Measurements from ENCODE around the gene RASGRF2.
"Not testable (repeated sequence)": the region's sequence is repeated elsewhere in the genome, so short reads cannot be mapped to it uniquely, and the experiment has no call there.

The RASGRF2 gene

DNA sequence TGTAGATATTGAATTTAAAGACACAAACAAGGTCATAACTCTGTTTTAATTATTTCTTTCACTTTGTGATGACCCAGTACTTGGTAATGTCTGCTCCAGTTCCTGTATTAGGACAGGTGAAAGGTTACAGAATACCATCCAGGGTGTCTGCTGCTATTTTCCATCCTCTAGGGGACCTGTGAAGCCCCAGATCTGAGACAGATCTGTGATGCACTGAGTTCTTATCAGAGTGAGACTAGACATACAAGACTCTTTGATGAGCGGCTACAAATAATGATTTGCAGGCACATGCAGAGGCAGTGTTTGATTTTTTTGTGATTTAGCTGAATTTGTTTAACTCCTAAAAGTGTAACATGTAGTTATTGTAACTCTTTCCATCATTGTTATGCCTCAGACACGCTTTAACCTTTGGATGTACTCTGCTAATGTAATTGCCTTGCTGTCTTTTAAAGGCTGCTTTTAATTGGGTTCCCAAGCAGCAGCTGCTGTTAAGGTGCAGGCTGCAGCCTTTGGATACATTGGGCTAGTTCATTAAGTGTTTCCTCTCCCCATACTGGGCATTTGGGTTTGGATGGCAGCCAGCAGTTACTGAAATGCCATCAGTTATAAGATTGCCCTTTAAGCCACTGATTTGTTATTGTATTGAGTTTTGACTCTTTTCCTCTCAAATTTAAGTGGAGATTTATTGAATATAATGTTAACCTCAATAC, 63.3 kb downstream of the RASGRF2 start:
- no peak for DNase-seq

DNA sequence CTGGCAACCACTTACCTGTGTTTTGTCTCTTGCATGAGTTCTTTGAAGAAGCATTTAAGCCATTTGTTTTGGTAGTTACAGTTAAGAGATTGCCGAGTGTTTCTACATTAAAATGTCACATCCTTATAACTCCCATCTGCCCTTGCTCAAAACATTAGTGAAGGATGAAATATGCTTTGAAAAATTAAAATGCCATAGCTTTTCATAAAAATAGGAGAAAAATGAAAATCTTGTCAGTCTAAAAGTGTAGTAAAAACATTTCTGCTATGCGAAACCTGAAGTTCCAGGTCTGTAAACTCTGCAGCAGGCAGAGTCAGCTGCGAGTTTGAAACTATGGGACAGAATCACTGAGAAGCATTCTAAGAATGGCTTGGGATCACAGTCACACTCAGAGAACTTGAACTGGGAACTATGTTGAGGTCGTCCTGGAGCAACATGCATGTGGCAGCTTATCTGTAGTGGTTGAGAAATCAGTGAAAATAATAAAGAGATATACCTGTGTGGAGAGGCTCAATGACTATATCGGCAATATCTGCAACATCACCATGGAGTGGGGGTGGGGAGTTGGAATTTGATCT, 67.4 kb downstream of the RASGRF2 start:
- DNase-seq = no peak

DNA sequence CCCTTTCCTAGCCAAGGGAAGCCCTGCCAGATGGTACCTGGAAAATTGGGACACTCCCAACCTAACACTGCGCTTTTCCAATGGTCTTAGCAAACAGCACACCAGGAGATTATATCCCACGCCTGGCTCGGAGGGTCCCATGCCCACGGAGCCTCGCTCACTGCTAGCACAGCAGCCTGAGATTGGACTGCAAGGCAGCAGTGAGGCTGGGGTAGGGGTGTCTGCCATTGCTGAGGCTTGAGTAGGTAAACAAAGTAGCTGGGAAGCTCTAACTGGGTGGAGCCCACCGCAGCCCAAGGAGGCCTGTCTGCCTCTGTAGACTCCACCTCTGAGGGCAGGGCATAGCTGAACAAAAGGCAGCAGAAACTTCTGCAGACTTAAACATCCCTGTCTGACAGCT, 68.7 kb downstream of the RASGRF2 start:
- DNase-seq = not testable (repeated sequence)

DNA sequence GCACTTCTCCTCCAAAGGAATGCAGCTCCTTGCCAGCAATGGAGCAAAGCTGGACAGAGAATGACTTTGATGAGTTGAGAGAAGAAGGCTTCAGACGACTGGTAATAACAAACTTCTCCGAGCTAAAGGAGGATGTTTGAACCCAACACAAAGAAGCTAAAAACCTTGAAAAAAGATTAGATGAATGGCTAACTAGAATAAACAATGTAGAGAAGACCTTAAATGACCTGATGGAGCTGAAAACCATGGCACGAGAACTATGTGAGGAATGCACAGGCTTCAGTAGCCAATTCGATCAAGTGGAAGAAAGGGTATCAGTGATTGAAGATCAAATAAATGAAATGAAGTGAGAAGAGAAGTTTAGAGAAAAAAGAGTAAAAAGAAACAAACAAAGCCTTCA, 69.6 kb downstream of the RASGRF2 start:
- DNase-seq = not testable (repeated sequence)

- DNase-seq = not testable (repeated sequence)
These were observed 70.3 kb downstream of the RASGRF2 start for GRCh38 chr5:81030236-81031034.

DNA sequence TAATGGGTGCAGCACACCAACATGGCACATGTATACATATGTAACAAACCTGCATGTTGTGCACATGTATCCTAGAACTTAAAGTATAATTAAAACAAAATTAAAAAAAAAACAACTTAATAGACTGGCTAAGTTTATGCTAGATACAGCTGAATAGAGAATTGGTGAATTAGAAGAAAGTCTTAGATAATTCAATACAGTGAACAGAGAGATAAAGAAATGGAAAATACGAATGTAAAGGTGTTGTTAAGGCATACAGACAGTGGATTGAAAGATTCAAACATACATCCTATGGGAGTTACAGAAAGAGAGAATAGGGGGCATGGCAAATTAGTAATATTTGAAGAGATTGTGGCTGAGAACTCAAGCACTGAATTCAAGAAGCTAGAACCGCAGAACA, 75.4 kb downstream of the RASGRF2 start:
- no peak for DNase-seq

- DNase-seq = no peak
These were observed 78.3 kb downstream of the RASGRF2 start for GRCh38 chr5:81038495-81038894.

DNA sequence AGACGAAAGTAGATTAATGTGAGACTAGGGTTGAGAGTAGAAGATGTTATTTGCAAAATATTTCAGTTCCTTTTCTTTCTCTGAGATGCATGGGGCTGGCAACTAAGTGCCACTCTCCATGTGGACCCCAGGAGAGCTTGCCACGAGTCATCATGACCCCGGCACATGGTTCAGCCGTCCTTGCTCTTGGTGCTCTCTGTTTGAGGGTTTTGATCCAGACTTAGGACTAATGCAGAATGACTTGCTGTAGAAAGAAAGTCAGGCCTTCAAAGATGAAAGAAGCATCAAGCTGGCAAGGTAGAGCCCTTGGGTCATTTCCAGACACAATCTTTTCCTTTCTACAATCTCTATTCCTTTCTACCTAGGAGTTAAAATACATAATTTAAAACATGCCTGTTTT, 84.7 kb downstream of the RASGRF2 start:
- no peak for DNase-seq

GRCh38 chr5:81045389-81045807, 85.2 kb downstream of the RASGRF2 start:
- no peak for DNase-seq

DNA sequence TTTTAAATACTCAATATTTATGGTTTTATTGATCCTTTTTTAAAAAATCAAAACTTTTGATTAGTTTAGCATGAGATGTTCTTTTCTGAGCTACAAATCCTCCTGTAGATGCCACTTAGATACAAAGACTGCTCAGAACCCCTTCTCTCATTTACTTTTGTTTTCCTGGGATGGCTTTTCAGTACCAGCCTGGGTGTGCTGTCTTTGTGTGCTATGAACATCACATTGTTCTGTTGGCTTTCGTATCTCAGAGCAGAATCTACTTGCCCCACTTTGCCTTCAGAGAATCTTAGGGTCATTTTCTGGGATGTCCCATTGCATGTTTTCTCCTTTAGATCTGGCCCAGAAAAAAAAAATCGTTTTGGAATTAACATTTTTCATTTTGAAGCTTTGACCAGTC, 85.9 kb downstream of the RASGRF2 start:
- DNase-seq = no peak

GRCh38 chr5:81052325-81052724, 92.2 kb downstream of the RASGRF2 start:
- no peak for DNase-seq

GRCh38 chr5:81053282-81053681, 93.1 kb downstream of the RASGRF2 start:
- DNase-seq = not testable (repeated sequence)

GRCh38 chr5:81058121-81058520, 98.0 kb downstream of the RASGRF2 start:
- no peak for DNase-seq

GRCh38 chr5:81065492-81065891, 105.3 kb downstream of the RASGRF2 start:
- no peak for DNase-seq

DNA sequence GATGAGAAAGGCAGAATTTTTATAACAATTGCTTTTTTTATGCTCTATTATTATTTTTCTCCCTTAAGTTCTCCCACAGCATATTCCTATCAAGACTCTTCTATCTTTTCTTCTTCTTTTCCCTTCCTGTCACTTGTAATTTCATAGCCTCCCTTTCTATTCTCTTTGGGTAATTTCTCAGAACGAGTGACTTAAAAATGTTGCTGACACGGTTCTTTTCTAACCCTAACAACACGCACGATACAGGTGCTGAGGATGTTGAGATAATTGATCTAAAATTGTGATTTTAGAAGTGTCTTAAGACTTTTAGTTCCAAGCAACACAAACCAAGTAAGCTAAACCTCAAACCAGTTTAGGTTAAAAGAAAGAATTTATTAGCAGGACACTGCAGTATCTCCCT, 105.9 kb downstream of the RASGRF2 start:
- no peak for DNase-seq

GRCh38 chr5:81067406-81067805, 107.2 kb downstream of the RASGRF2 start:
- no peak for DNase-seq

DNA sequence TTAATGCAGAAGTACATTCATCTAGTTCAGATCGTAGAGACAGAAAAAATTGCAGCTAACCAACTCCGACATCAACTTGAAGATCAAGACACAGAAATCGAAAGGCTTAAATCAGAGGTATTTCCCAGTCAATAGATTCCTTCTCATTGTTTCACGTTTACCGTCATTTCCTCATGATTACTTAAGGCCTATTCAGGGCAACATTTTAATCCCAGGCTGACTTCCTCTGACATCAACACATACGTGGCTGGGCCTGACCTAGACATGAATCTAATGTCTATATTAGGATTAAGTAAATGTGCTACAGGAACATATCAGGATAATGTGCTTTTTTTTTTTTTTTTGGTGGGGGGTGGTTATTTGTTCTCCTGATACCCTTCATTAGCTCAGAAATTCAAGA, 107.9 kb downstream of the RASGRF2 start:
- no peak for DNase-seq

GRCh38 chr5:81068635-81069034, 108.5 kb downstream of the RASGRF2 start:
- DNase-seq = no peak

GRCh38 chr5:81069990-81070389, 109.8 kb downstream of the RASGRF2 start:
- DNase-seq = no peak

DNA sequence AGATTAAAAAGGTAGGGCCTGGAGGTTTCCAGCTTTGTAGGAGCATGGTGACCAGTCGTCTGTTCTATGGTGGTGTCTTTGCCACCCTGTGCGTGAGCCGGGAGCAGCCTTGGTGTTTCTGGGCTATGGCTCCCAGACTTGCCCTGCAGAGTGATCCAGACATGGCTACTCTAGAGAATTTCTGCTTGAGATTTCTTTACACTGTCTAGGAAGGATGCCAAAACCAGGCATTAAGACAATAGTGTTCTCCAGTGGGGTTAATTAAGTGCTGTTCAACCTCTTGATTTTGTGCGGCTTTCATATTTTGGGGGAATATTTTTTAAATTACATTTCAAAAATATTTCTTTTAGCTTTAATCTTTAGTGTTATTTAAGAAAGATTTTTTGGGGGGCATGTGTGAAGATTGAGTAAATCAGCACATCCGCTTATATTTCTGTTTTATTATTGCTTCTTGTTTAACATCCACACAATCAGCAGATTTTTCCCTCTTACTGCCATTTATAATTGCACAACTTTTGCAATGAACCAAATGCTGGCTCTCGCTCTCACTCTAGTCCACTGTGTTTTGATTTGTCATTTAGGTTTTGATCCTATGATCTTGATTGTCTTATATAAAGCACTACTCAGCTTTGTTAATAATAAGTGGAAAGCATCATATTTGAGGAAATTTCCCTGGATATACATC, 110.5 kb downstream of the RASGRF2 start:
- no peak for DNase-seq

GRCh38 chr5:81075041-81075440, 114.9 kb downstream of the RASGRF2 start:
- no peak for DNase-seq

GRCh38 chr5:81077105-81077504, 116.9 kb downstream of the RASGRF2 start:
- no peak for DNase-seq

DNA sequence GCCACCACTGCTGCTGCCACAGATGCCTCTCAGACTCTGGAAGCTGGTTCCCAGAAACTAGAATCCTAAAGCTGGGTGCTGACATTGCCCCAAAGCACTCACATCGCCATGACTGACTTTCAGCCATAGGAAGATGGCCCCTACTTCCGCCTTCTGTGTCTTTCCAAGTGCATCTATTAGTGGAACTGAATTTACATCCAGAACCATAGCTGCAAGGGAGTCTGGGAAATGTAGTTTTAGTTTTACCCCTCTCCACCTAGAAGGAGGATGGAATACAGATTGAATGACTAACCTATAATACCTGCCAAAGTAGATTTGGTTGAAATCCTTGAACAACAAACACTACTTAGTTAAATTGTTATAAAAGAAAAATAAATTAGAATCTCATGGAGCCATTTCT, 118.8 kb downstream of the RASGRF2 start:
- no peak for DNase-seq

All from activated T-cell treated with anti-CD3 and anti-CD28 coated beads for 4 hours (primary cell).